Peyer's patch (tissue), 4 donors: ENCODE measurements around the gene SLMAP.

Source experiments
- POLR2A ChIP-seq, 2 donors: fragments of 450-650 bp; IDR thresholded peaks; one replicate each; pipeline ENCODE4 v1.5.1; 2017; ENCODE audit warnings: antibody characterized with exemption in 2 of 2, mild to moderate bottlenecking in 2 of 2, moderate library complexity in 2 of 2
- TF ChIP-seq, protein P1 (sequence below), 6 experiments: fragments of 450-650 bp in 4 of 6; fragments of 200-600 bp in 2 of 6; sonication (generic) in 1 of 6; IDR thresholded peaks; one replicate each; pipeline ENCODE4 v1.5.1; 2017 to 2019; ENCODE audit warnings: antibody characterized with exemption in 6 of 6, mild to moderate bottlenecking in 3 of 6, moderate library complexity in 1 of 6

- TF ChIP-seq, protein P1, sequence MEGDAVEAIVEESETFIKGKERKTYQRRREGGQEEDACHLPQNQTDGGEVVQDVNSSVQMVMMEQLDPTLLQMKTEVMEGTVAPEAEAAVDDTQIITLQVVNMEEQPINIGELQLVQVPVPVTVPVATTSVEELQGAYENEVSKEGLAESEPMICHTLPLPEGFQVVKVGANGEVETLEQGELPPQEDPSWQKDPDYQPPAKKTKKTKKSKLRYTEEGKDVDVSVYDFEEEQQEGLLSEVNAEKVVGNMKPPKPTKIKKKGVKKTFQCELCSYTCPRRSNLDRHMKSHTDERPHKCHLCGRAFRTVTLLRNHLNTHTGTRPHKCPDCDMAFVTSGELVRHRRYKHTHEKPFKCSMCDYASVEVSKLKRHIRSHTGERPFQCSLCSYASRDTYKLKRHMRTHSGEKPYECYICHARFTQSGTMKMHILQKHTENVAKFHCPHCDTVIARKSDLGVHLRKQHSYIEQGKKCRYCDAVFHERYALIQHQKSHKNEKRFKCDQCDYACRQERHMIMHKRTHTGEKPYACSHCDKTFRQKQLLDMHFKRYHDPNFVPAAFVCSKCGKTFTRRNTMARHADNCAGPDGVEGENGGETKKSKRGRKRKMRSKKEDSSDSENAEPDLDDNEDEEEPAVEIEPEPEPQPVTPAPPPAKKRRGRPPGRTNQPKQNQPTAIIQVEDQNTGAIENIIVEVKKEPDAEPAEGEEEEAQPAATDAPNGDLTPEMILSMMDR (IDR thresholded peaks at IDR 0.05) = no peak
- TF ChIP-seq POLR2A (IDR thresholded peaks at IDR 0.05) = no peak
Measured at GRCh38 chr3:57809609-57809968, 53.5 kb downstream of the SLMAP start.
